Sigmoid colon (tissue), 4 donors: ENCODE data around the gene MLEC.

Source experiments
- EP300 ChIP-seq, 4 donors: sonication (generic); formaldehyde crosslinking; IDR thresholded peaks; one replicate each; pipeline ENCODE4 v1.6.1; 2017; ENCODE audit warnings: antibody characterized with exemption in 4 of 4
- POLR2A ChIP-seq, 2 donors: fragments of 450-650 bp; IDR thresholded peaks; one replicate each; pipeline ENCODE4 v1.6.1; 2016; ENCODE audit warnings: antibody characterized with exemption in 2 of 2, mild to moderate bottlenecking in 2 of 2, moderate library complexity in 2 of 2
- POLR2AphosphoS5 ChIP-seq, 4 donors: sonication (generic); formaldehyde crosslinking; IDR thresholded peaks; one replicate each; pipeline ENCODE4 v1.6.1; 2017; ENCODE audit warnings: antibody characterized with exemption in 4 of 4
- TF ChIP-seq, protein P1 (sequence below), 4 experiments: fragments of 450-650 bp in 3 of 4; fragments of 200-600 bp in 1 of 4; IDR thresholded peaks; one replicate each; pipeline ENCODE4 v1.5.1; 2016 to 2019; ENCODE audit warnings: antibody characterized with exemption in 4 of 4, mild to moderate bottlenecking in 3 of 4, moderate library complexity in 2 of 4

DNA sequence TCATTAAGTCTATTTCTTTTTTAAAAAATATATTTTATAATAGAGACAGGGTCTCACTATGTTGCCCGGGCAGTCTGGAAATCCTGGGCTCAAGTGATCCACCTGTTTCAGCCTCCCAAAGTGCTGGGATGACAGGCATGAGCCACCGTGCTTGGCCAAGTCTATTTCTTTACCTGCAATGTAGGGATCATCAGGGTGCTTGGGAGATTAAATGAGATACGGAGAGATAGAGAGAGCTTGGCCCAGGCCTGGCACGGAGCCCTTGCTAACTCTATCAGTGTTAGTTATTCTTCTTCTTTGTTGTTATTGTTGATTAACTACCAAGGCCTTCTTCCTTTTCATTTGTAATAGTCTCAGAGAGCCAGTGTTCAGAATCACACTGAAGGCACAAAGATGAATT lies 43.4 kb upstream of the MLEC start:
- no peak for TF ChIP-seq POLR2A (IDR thresholded peaks at IDR 0.05)
- TF ChIP-seq, protein P1, sequence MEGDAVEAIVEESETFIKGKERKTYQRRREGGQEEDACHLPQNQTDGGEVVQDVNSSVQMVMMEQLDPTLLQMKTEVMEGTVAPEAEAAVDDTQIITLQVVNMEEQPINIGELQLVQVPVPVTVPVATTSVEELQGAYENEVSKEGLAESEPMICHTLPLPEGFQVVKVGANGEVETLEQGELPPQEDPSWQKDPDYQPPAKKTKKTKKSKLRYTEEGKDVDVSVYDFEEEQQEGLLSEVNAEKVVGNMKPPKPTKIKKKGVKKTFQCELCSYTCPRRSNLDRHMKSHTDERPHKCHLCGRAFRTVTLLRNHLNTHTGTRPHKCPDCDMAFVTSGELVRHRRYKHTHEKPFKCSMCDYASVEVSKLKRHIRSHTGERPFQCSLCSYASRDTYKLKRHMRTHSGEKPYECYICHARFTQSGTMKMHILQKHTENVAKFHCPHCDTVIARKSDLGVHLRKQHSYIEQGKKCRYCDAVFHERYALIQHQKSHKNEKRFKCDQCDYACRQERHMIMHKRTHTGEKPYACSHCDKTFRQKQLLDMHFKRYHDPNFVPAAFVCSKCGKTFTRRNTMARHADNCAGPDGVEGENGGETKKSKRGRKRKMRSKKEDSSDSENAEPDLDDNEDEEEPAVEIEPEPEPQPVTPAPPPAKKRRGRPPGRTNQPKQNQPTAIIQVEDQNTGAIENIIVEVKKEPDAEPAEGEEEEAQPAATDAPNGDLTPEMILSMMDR (IDR thresholded peaks at IDR 0.05), result no peak
- no peak for TF ChIP-seq POLR2AphosphoS5 (IDR thresholded peaks at IDR 0.05)
- TF ChIP-seq EP300 (IDR thresholded peaks at IDR 0.05), result no peak
